GM19372 (cell line): Measurements from ENCODE around the gene FAM98C.
A peak's percentile ranks its signal among the peaks of the same experiment; 100 is the strongest.
"Not testable (repeated sequence)": the region's sequence is repeated elsewhere in the genome, so short reads cannot be mapped to it uniquely, and the experiment has no call there.

ENCODE experiments used
- ATAC-seq: cut with Tn5 transposase; IDR thresholded peaks from one replicate; pipeline ENCODE4 v1.9.1; 2021; ENCODE audit warnings: mild to moderate bottlenecking, low read depth, moderate library complexity; ENCODE audit not compliant: unreplicated experiment

The FAM98C gene

DNA sequence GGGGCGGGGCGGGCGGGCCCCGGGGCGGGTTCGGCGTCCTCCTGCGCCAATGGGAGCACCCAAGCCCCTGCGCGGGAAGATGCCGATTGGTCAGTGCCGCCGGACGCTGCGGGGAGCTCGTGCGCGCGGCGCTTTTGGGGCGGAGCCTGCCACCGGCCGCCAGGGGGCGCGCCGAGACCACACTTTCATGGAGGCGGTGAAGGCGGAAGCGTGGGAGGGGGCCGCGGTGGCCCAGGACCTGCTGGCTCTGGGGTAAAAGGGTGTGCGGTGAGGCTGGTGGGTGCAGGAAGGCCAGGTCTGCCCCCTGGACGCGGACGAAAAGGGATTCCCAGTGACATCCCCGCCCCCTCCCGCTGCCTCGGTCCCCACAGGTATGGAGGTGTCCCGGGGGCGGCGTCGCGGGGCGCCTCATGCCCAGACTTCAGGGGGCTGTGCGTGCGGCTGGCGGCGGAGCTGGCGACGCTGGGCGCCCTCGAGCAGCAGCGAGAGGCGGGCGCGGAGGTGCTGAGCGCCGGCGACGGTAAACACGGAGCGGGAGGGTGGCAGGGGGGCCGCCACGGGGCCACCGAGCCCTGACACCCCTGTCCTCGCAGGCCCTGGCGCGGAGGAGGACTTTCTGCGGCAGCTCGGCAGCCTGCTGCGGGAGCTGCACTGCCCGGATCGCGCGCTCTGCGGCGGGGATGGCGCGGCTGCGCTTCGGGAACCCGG, at the start of gene FAM98C:
Gene FAM98C, plus strand, starts transcription at position 127 of the 708 bp plus-strand sequence. Its CDS starts 61 bp downstream, at position 188.
- ATAC-seq, result peak; percentile 94

DNA sequence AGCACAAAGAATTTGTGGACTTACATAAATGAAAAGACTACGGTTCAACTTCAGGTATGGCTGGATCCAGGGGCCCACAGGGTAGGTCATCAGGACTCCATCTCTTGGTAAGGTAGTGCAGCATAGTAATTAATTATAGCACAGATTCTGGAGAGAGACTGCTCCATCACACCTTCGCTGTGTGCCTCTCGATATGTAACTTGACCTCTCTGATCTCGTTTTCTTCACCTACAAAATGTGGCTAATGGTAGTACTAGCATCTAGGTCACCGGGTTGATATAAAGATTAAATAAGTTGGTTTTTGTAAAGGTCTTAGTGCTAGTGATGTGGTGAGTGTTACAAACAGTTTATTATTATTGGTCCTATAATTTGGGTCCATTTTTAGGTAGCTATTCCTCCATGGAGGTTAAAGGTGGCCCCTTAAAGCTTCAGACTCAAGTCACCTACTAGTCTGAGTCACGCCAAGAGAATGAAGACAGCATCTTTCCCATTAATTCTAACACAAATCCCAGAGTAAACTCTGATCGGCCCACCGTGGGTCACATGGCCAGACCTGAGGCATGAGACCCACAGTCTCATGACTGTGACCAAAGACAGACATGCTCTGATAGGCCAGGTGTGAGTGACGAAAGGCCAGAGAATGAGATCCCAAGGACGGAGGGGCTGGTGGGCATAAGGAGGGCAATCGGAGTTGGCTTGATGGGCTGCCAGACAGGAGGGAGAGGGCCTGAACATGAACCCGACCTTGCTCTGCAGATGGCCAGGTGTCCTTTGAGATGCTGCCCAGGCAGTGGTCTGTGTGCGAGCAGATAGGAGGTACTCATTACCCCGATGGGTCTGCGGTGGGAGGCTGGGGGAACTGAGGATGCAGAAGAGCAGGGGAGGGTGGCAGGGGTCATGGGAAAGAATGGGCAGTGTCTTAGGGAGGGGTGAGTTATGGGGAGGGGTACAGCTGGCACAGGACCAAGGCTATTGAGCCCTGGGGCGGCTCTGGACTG, 46.9 kb upstream of the FAM98C start:
- no peak for ATAC-seq

DNA sequence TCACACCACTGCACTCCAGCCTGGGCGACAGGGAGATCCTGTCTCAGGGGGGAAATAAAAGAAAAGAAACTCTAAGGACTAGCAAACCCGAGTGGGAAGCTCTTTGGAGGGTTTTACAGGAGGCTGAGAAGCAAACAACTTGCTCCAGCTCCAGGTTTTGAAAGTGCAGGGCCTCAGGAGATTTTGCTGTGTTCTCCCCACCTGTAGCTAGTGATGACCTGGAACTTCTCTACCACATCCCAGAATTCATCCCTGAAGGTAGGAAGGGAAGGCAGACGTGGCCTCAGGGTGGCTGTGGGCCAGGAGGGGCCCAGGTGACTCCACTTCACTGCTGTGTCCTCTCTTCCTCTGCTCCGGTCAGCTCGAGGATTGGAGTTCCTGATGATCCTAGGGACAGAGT, 44.8 kb upstream of the FAM98C start:
- no peak for ATAC-seq

DNA sequence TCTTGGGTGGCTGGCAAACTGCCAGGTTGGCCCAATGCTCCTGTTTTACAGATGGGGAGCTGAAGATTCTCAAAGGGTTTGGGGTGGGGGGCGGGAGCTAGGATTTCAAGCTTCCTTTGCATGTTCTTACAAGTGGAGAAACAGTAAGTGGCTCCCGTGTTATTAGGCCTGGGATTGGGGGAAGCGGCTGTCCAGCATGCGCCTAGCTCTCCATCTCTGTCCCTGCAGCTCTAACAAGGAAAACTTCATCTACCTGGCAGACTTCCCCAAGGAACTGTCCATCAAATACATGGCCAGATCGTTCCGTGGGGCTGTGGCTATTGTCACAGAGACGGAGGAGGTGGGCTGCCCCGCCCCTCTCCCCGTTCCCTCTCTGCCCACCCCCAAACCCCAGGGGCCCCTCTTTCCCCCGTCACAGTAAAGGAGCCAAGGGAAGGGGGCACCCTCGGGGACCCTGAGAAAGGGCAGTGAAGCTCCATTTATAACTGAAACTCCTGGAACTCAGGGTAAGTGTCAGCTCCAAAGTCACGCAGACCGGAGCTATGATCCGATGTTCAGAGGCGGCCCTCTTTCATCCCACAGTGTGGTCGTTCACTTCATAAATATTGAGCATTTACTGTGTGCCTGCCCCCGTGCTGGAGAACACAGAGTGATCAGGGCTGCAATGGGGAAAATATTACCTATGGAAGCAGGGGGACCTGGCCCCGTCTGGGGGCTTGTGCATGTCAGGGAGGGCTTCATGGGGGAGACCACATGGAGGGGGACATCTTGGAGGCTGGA, 43.5 kb upstream of the FAM98C start:
- ATAC-seq, result no peak

DNA sequence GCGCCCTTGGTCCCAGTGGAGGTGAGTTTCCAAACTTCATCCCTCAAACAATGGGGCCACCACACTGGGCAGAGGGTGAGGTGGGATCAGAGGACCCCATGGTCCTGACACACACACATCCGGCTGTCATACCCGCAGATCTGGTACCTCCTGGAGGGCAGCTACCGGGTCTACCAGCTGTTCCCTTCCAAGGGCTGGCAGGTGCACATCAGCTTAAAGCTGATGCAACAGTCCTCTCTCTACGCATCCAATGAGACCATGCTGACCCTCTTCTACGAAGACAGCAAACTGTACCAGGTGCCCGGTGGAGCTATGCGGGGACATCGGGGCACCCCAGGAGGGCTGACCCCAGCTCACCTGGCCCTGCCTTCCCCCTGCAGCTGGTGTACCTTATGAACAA, 42.5 kb upstream of the FAM98C start:
- ATAC-seq, result no peak

DNA sequence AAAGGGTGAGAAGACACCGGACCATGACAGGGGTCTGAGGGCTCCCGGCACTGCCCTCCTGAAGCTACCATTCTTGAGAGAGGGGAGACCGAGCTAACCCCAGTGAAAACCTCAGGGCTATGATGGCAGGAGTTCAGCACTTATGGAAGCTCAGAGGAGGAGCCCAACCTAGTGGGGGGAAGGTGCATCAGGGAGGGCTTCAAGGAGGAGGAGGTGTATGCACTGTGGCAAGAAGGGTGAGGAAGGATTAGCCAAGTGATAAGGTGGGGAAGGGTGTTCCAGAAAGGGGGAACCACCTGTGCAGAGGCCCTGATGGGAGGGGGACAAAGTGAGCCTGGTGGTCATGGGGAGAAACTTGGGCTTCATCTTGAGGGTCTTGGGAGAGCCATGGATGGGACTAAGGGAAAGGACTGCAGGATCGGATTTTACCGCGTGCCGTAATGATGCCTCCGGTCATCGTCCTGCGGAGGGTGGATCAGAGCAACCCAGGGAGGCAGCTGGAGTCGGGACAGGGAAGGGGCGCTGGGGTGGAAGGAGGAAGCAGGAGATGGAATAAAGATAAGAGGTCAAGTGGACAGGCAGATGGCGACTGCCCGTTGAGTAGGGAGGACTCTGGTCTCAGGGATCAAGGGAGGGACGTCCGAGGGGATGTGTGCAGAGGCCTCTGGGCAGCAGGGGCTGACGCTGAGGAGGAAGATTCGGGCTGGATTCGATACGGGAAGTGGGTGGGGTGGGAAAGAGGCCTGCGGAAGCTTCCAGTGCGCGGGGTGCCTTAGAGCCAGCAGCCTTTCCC, 41.9 kb upstream of the FAM98C start:
- no peak for ATAC-seq

DNA sequence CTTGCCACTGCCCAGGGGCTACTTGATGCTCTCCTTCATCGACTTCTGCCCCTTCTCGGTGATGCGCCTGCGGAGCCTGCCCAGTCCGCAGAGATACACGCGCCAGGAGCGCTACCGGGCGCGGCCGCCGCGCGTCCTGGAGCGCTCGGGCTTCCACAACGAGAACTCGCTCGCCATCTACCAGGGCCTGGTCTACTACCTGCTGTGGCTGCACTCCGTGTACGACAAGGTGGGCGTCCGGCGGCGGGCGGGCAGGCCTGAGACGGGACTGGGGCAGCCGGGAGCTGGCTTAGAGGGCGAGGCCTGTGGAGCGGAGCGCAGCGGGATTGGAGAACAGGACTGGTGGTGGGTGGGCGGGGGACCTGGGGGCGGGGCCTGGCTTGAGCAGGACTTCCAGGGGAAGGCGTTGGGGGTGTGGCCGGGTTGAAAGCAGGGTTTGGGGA, 41.2 kb upstream of the FAM98C start:
- no peak for ATAC-seq

DNA sequence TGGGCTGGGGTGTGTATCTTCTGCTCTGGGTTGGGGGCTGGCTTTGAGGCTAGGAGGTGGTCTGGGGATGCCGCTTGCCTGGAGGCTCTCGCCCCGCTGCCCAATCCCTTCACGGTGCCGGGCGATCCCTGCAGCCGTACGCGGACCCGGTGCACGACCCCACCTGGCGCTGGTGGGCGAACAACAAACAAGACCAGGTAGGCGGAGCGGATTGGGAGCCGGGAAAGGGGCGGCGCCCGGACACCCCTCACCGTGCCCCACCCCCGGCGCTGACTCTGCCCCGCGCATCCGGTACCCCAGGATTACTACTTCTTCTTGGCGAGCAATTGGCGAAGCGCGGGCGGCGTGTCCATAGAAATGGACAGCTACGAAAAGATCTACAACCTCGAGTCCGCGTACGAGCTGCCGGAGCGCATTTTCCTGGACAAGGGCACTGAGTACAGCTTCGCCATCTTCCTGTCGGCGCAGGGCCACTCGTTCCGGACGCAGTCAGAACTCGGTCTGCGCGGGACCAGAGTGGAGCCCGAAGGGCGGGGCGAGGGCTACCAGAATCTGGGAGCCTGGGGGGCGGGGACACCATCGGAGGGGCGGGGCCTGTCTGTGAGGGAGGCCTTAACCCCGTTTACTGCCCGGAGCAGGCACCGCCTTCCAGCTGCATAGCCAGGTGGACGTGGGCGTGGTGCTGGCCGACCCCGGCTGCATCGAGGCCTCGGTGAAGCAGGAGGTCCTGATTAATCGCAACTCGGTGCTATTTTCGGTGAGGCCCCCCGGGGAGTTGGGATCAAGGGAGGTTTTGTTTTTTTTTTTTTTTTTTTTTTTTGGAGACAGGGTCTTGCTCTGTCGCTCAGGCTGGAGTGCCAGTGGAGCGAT, 40.6 kb upstream of the FAM98C start:
- no peak for ATAC-seq

DNA sequence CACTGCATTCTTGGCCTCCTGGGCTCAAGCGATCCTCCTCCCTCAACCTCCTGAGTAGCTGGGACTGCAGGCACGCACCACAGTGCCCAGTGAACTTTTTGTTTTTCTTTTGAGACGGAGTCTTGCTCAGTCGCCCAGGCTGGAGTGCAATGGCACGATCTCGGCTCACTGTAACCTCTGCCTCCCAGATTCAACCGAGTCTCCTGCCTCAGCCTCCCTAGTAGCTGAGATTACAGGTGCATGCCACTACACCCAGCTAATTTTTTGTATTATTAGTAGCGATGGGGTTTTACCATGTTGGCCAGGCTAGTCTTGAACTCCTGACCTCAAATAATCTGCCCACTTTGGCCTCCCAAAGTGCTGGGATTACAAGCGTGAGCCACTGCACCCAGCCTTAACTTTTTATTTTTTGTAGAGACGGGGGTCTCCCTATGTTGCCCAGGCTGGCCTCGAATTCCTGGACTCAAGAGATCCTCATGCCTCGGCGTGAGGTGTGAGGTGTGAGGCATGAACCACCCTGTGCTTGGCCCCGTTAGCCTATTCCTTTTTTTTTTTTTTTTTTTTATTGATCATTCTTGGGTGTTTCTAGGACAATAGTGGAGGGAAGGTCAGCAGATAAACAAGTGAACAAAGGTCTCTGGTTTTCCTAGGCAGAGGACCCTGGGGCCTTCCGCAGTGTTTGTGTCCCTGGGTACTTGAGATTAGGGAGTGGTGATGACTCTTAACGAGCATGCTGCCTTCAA, 39.8 kb upstream of the FAM98C start:
- not testable (repeated sequence) for ATAC-seq

DNA sequence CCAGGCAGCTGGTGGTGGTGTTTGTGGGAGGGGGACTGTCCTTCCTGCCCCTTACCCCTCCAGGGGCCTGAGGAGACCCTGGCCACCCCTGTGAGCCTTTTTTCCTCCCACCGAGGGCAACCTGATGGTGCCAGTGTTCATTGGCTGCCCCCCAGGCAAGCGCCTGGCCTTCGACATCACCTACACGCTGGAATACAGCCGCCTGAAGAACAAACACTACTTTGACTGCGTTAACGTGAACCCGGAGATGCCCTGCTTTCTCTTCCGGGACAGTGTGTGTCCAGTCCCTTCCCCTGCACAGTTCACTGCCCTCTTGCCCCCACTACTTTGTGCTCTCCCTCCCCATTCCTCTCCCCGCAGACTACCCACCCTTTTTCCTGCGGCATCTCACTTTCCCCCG, 35.9 kb upstream of the FAM98C start:
- ATAC-seq, result no peak

DNA sequence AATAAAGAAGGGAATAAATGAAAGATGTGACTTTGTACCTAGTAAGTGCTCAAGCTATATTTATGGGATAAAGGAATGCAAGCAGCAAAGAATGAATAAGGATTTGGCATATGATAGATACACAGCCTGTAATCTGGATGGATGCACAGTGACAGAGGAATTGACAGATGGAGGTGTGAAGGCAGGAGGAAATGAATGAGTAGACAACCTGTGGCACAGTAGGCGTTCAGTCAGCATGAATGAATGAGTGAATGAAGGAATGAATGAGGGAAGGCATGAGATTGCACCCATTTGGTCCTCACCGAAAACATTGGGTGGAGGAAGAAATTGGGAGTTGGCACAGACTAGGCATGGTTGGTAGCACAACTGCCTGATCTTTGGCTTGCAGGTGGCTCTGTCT, 33.3 kb upstream of the FAM98C start:
- ATAC-seq, result no peak

DNA sequence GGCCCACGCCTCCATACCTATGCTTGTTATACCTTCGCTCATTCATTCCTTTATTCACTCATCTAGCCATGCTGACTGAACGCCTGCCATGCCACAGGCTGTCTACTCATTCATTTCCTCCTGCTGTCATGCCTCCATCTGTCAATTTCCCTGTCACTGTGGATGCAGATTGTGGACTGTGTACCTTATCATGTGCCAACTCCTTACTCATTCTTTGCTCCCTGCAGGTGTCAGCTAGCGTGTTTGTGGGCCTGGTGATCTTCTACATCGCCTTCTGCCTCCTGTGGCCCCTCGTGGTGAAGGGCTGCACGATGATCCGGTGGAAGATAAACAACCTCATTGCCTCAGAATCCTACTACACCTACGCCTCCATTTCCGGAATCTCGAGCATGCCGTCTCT, 32.6 kb upstream of the FAM98C start:
- ATAC-seq, result no peak

DNA sequence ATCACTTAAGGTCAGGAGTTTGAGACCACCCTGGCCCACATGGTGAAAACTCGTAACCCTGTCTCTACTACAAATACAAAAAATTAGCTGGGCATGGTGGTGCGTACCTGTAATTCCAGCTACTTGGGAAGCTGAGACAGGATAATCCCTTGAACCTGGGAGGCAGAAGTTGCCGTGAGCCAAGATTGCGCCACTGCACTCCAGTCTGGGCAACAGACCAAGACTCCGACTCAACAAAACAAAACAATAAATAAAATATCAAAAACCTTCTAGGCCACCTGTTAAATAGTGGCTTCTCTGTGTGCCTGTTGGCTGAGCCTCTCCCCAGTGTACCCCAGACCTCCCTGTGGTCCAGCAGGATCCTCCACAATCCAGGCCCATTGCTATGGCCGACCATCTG, 31.8 kb upstream of the FAM98C start:
- ATAC-seq, result no peak

DNA sequence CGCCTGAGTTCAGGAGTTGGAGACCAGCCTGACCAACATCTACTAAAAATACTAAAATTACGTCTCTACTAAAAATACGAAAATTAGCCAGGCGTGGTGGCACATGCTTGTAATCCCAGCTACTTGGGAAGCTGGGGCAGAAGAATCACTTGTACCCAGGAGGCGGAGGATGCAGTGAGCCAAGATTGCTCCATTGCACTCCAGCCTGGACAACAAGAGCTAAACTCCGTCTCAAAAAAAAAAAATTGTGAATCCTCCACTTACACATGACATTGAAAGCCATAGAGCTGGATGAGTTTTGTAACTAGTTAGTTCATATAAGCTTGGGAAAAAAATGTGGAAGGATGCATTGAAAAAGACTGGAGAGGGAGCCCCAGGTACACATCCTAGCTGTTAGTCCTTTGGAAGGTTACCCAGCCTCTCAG, 29.0 kb upstream of the FAM98C start:
- no peak for ATAC-seq

DNA sequence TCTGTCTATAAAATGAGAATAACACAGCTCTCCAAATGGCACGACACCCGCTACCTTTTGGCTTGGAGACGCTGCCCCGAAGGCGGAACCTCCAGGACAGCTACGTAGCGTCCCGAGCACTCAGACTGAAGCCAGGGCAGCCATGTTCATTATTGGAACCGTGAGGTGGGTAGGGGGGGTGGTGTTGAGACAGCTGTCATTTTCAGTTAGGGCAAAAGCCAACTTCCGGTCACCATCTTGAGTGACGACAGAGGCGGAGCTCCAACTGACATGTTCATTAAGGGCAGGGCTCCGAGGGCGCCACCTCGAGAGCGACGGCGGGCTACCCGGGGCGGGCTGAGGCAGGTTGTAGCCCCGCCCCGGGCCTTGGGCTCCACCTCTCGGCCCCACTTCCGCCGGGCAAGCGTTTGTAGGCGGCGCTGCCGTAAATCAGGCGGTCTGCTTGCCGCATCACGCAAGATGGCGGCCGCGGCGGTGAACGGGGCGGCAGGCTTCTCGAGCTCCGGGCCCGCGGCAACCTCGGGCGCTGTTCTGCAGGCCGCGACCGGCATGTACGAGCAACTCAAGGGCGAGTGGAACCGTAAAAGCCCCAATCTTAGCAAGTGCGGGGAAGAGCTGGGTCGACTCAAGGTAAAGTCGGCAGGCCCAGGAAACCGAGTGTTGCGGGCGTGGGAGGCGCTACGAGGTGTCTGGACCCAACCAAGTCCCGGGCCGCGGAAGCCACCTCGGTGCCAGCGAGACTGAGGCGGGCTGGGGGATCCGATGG, 28.4 kb upstream of the FAM98C start, which contains the start of gene PSMD8:
Gene PSMD8, plus strand, starts transcription at position 240 of the 766 bp plus-strand sequence. Its CDS starts 31 bp downstream, at position 271.
- ATAC-seq, result peak; percentile 96

DNA sequence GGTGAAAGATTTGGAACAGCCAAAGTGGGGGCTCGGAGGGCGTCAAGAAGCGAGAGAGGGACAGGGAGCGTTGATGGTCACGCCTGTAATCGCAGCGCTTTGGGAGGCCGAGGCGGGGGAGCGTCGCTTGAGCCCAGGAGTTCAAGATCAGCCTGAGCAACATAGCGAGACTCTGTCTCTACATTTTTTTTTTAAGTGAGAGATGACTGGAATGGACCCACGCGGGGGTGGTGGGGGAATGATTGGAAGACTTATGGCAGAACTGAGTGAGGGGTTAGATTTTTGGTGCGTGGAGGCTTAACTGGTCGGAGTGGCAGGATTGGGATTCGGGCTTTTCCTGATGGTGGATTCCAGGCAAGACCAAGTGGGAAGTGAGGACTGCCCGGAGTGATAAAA, 27.8 kb upstream of the FAM98C start:
- no peak for ATAC-seq

DNA sequence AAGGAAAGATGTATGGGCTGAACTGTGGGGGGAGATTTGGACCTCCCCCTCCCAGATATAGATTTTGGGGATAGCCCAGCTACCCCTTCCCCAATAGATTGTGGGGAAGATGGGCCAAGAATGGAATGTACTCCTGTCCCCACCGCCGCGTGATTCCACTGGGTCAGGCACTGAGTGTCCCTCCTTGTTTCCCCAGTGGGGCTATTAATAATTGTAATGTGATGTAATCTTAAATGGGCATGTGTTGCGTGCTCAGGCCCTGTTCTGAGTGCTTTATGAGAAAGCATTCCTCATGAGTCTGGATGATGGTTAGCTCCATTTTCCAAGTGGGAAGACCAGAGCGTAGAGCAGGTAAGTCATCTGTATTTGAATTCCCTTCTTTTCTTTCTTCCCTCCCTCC, 27.1 kb upstream of the FAM98C start:
- ATAC-seq, result no peak
